ENCODE measurements around the gene WDR64.
"Not testable (repeated sequence)": the region's sequence is repeated elsewhere in the genome, so short reads cannot be mapped to it uniquely, and the experiment has no call there.

Gene WDR64

DNA sequence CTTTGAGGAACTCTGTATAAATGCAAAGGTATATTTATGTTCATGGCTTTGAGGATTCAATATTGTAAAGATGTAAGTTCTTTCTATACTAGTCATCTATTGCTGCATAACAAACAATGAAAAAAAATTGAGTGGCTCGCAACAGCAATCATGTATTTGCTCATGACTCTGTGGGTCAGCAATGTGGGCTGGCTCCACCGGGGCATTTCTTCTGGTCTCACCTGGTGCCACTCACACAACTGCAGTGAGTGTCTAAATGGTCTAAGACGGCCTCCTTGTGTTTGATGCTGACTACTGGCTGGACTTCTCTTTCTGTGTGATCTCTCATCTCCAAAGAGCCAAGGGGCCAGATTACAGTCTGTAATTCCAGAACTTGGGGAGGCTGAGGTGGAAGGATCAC lies 150.8 kb downstream of the WDR64 start:
- no peaks in the 10 kb centered on the region for H3K9me3 Mint-ChIP-seq
- ATAC-seq (no peak), DNase-seq (ENCODE audit: low spot score in 2 of 2) (no peak)
- H3K27ac Mint-ChIP-seq: no peak overlapping the region
- H3K36me3 Mint-ChIP-seq: no peaks in the 10 kb centered on the region
- no peak overlapping the region for H3K4me3 Mint-ChIP-seq
- no peaks in the 10 kb centered on the region for H3K4me1 Mint-ChIP-seq

DNA sequence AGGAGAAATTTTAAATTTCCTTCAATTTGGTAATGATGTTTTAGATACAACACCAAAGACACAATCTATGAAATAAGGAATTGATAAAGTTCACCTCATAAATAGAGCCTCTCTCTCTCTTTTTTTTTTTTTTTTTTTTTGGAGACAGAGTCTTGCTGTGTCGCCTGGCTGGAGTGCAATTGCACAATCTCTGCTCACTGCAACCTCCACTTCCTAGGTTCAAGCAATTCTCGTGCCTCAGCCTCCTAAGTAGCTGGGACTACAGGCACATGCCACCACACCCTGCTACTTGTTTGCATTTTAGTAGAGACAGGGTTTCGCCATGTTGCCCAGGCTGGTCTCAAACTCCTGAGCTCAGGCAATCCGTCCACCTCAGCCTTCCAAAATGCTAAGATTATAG lies 152.6 kb downstream of the WDR64 start:
- not testable (repeated sequence) for H3K27ac Mint-ChIP-seq; H3K4me1 Mint-ChIP-seq; H3K4me3 Mint-ChIP-seq; H3K9me3 Mint-ChIP-seq; DNase-seq (ENCODE audit: low spot score in 2 of 2); ATAC-seq; H3K36me3 Mint-ChIP-seq

DNA sequence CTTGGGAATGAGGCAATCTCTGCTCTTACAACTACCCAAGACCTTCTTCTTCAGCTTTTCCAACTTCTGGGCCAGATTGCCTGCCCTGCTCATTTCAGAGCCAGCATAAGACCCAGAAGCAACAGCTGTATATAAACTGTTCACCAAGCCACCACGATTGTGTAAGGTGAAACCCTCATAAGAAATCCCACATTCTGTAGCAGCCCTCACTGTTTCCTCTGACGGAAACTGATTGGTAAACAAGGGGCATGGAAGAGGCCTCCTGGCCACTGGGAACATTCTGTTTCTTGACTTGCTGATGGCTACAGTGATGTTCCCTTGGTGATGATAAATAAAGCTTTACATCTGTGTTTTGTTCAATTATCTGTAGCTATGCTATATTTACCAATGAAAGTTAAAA lies 156.2 kb downstream of the WDR64 start:
- no peak overlapping the region for H3K27ac Mint-ChIP-seq
- no peak overlapping the region for H3K4me3 Mint-ChIP-seq
- no peaks in the 10 kb centered on the region for H3K4me1 Mint-ChIP-seq
- no peaks in the 10 kb centered on the region for H3K9me3 Mint-ChIP-seq
- ATAC-seq (no peak), DNase-seq (ENCODE audit: low spot score in 2 of 2) (no peak)
- no peaks in the 10 kb centered on the region for H3K36me3 Mint-ChIP-seq

DNA sequence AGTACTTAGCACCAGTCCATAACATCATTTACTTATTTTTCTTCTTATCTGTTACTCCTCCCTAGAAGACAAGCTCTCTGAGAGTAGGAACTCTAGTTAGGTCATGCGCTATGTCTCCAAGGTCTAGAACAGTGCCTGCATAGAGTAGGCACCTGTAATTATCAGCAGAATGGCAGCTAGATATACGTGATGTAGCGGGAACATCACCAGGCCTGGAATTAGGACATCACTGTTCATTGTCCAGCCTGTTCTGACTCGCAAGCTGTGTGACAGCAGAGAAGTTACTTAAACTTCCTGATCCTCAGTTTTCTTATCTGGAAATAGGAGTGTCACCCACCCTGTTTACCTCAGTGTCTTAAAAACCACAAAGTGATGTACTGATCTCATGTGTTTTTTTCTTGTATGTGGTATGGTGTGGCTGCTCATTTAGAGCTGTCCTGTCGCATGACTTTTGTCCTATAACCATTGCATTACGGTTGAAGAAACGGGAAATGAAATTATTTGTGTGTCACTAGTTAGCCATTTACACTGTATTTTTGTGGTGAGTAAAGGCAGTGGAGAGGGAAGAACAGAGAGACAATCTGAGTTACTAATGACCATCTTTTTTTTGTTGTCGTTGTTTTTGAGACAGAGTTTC lies 158.8 kb downstream of the WDR64 start:
- ATAC-seq (no peak), DNase-seq (ENCODE audit: low spot score in 2 of 2) (no peak)
- H3K36me3 Mint-ChIP-seq: no peaks in the 10 kb centered on the region
- no peak overlapping the region for H3K4me3 Mint-ChIP-seq
- H3K9me3 Mint-ChIP-seq: no peaks in the 10 kb centered on the region
- H3K4me1 Mint-ChIP-seq: no peaks in the 10 kb centered on the region
- H3K27ac Mint-ChIP-seq: no peak overlapping the region

DNA sequence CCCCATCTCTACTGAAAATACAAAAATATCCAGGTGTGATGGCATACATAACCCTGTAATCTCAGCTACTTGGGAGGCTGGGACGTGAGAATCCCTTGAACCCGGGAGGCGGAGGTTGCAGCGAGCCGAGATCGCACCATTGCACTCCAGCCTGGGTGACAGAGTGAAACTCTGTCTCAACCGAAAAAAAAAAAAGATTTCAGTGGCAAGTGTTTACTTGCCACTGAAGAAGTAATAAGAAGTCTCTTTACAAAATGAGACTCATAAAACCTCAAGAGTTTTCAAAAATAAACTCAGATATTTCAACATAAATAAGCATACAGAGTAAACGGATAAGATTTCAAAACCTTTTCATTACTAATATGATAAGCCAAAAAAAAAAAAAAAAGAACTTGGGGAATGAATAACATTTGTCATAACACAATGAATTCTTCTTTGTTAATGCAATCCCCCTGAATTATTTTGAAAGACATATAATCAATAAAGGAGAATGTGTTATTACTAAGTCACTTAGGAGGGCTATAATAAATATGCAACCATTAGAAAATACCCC lies 161.8 kb downstream of the WDR64 start:
- ATAC-seq (no peak), DNase-seq (ENCODE audit: low spot score in 2 of 2) (no peak)
- no peaks in the 10 kb centered on the region for H3K4me1 Mint-ChIP-seq
- H3K27ac Mint-ChIP-seq: no peak overlapping the region
- H3K36me3 Mint-ChIP-seq: no peaks in the 10 kb centered on the region
- H3K9me3 Mint-ChIP-seq: no peaks in the 10 kb centered on the region
- no peak overlapping the region for H3K4me3 Mint-ChIP-seq

DNA sequence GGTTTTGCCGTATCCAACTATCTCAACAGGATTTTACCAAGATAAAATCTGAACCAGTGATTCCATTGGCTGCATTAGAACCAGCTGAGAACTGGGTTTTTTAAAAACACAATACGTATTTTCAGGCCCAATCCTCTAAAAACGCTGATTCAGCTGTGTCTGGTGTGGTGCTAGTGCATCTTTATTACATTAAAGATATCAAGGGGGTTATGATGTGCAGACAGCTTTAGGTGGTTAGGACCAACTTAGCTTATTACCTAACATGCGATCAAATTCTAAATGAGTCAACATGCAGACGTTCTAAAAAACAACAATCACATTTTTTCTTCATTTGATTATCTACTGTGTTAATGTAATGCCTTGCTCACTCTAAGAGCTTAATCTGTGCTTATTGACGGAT lies 163.9 kb downstream of the WDR64 start:
- Mint-ChIP-seq H3K9me3 (no peaks in the 10 kb centered on the region), H3K4me3 (no peak overlapping the region), H3K4me1 (no peaks in the 10 kb centered on the region), H3K36me3 (no peaks in the 10 kb centered on the region), H3K27ac (no peak overlapping the region)
- DNase-seq (ENCODE audit: low spot score in 2 of 2): no peak
- no peak for ATAC-seq

DNA sequence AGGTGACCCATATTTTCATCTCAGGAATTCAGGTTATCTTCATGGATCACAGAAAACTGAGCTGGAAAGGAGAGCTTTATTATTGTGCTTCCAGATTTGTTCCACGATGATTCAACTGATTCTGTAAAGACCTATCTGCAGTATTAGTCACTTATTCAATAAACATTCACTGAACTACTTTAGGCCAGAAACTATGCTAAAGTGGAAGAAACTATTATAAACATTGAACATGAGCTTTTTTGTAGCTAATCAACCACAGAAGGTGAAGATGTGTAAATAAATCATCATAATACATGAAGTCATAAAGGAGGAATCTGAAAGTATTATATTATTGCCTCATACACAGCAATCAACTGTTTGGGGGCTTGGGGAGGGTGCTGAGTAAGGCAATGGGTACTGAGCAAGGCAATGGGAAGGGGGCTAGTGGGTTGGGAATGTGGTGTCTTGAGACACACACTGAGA lies 165.3 kb downstream of the WDR64 start:
- H3K27ac Mint-ChIP-seq: no peak overlapping the region
- DNase-seq (ENCODE audit: low spot score in 2 of 2) (no peak), ATAC-seq (no peak)
- no peaks in the 10 kb centered on the region for H3K9me3 Mint-ChIP-seq
- H3K4me1 Mint-ChIP-seq: no peaks in the 10 kb centered on the region
- H3K4me3 Mint-ChIP-seq: no peak overlapping the region
- no peaks in the 10 kb centered on the region for H3K36me3 Mint-ChIP-seq

DNA sequence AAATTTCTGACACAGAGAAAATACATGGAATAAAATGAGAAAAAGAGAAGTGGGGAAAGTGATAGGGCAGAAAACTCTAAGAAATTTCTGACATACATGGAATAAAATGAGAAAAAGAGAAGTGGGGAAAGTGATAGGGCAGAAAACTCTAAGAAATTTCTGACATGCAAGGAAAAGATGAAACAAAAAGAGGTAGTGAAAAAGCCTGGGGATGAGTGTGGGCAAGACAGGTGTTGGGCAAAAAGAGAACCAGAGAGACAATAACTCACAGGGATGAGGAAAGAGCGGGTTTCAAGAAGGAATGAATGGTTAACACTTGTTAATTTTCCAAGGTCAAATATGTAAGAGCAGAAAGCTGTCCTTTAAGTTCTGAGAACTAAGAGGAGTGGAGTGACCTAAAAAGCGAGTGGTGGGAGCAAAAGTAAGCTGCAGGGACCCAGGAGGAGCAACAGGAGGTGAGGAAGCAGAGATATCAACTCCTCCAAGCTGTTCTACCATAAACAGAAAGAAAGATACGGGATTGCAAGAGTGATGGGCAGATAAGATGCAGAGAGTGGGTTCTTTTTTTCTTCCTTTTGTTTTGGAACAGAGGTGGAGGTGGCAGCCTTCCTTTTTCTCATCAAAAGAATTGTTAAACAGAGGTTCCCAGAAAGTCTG lies 166.0 kb downstream of the WDR64 start:
- Mint-ChIP-seq H3K4me3 (no peak overlapping the region), H3K9me3 (no peaks in the 10 kb centered on the region), H3K36me3 (no peaks in the 10 kb centered on the region), H3K4me1 (no peaks in the 10 kb centered on the region), H3K27ac (no peak overlapping the region)
- ATAC-seq (no peak), DNase-seq (ENCODE audit: low spot score in 2 of 2) (no peak)

DNA sequence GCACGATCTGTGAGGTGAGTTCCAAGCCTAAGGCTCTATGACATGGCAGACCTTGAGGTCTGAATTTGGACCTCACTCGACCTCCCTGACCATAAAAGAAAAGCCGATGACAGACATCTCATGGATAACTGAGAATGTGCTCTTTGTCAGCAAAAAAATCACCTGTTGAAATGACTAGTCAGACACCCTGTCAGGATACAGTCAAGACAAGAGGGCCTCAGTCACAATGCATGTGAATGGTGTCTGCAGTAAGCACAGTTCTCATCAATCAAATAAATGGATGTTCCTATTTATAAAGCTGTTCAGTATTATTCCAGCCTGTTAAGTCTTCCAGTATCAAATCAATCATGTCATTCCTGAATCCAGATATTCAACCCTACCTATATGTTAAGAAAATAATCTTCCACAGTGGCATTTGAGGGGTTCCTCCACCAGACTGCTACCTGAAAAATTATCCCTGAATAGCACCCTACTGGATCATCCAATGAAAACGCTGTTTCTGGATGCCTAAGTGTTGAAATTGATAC lies 167.3 kb downstream of the WDR64 start:
- H3K27ac Mint-ChIP-seq: no peak overlapping the region
- no peaks in the 10 kb centered on the region for H3K9me3 Mint-ChIP-seq
- DNase-seq (ENCODE audit: low spot score in 2 of 2) (no peak), ATAC-seq (no peak)
- no peaks in the 10 kb centered on the region for H3K36me3 Mint-ChIP-seq
- H3K4me3 Mint-ChIP-seq: no peak overlapping the region
- no peaks in the 10 kb centered on the region for H3K4me1 Mint-ChIP-seq

DNA sequence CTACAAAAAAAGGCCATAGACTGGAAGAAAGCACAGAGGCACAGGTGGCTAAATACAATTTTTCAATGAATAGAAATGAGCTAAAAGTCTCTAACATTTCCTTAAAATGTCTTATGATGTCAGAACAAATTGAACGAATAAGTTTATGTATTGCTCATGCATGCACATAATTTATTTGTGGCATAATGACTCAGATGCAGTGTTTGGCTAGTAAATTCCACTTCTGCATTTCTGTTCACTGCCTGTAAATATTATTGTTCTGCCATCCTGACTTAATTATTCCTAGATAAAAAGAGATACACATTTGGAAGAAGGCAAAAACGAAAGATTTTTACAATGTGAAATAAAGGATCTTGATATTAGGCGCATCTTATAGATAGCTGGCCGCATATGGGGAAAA lies 169.3 kb downstream of the WDR64 start:
- Mint-ChIP-seq H3K9me3 (no peaks in the 10 kb centered on the region), H3K36me3 (no peaks in the 10 kb centered on the region), H3K27ac (no peak overlapping the region), H3K4me3 (no peak overlapping the region), H3K4me1 (no peaks in the 10 kb centered on the region)
- ATAC-seq (no peak), DNase-seq (ENCODE audit: low spot score in 2 of 2) (no peak)

DNA sequence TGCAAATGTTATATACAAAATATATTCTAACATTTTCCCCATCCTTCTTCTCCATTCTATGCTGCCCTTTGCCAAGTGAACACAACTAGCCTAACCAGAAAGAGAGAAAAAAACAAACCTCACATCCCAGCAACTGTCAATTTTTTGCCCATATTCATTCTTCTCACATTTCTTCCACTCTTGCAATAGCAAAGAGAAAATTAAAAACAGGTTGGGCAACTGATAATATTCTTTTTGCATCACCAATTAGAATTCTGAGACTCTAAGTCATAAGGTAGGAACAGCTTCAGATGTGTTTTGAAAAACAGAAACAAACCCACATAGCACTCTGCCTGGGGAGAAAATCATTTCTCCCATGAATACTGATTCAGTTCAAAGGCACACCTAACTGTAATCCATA lies 170.8 kb downstream of the WDR64 start:
- H3K27ac Mint-ChIP-seq: no peak overlapping the region
- no peak for DNase-seq (ENCODE audit: low spot score in 2 of 2)
- no peaks in the 10 kb centered on the region for H3K4me1 Mint-ChIP-seq
- no peak for ATAC-seq
- no peak overlapping the region for H3K4me3 Mint-ChIP-seq
- H3K9me3 Mint-ChIP-seq: no peaks in the 10 kb centered on the region
- H3K36me3 Mint-ChIP-seq: no peaks in the 10 kb centered on the region

DNA sequence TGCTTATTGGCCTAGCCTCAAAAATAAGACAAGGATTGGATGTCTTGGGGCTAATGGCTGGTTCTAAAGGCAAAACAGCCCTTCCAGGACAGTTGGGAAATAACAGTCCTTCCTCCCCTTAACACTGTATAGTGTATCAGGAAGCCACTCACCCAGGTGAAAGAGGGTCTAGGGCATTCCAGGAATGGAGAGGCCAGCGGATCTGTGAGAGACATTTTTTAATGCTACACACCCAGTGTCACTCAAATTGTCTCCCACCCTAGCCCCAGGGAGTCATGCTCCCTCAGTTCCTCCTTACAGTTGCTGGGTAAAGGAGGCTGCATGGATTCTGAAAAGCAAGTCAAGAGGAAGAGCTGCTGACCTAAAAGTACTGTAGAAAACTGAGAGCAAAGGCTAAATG lies 171.8 kb downstream of the WDR64 start:
- H3K4me1 Mint-ChIP-seq: no peaks in the 10 kb centered on the region
- no peaks in the 10 kb centered on the region for H3K9me3 Mint-ChIP-seq
- no peak overlapping the region for H3K27ac Mint-ChIP-seq

DNA sequence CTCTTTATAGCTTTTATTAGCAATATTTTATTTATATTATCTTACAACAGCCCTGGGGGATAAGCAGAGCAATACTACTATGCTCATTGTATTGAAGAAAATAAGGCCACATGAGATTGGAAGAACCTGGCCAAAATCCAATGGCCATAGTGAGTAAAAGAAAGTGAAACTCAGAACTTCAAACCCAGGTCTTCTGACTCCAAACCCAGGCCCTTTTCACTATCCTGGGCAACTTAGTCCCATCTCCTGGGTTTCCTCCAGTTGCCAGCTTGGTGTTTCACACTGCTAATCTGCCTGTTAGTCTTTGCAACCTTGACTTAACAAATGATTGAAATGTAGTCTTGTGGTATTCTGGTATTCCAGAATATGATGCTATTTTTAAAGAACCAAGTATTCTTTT lies 173.5 kb downstream of the WDR64 start:
- Mint-ChIP-seq H3K4me3 (no peak overlapping the region), H3K27ac (no peak overlapping the region), H3K9me3 (no peaks in the 10 kb centered on the region), H3K36me3 (no peaks in the 10 kb centered on the region), H3K4me1 (no peaks in the 10 kb centered on the region)
- DNase-seq (ENCODE audit: low spot score in 2 of 2) (no peak), ATAC-seq (no peak)

More for the DNA sequence above, 171.8 kb downstream of the WDR64 start:
- H3K4me3 Mint-ChIP-seq: no peak overlapping the region
- no peak for DNase-seq (ENCODE audit: low spot score in 2 of 2)
- no peaks in the 10 kb centered on the region for H3K36me3 Mint-ChIP-seq
- no peak for ATAC-seq

DNA sequence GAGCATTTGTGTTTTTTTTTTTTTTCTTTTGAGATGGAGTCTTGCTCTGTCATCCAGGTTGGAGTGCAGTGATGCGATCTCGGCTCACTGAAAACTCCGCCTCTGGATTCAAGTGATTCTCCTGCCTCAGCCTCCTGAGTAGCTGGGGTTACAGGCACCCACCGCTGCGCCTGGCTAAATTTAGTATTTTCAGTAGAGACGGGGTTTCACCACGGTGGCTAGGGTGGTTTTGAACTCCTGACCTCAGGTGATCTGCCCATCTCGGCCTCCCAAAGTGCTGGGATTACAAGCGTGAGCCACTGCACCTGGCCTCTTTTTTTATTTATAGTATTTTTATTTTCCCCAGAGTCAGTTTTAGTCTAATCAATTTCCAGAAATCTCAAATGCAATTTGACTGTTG lies 174.5 kb downstream of the WDR64 start:
- H3K36me3 Mint-ChIP-seq; H3K27ac Mint-ChIP-seq; DNase-seq (ENCODE audit: low spot score in 2 of 2); ATAC-seq; H3K4me3 Mint-ChIP-seq; H3K9me3 Mint-ChIP-seq; H3K4me1 Mint-ChIP-seq: not testable (repeated sequence)

DNA sequence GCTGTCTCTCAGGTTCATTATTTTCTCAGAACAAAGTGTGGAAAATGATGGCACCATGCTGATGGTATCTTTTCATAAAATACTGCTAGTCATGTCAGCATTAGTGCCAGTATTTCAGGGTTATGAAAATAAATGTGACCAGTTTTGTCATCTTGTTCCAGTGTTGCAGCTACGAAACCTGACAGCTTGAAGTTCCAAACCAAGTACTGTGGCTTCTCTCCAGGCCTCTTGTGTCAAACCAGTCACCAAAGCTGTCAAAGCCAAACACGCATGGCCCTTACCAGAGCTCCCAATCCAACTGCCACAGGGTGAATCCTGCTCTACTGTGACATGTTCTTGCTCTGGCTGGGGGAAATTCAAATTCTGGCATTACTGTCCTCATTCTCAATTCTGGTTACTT lies 175.2 kb downstream of the WDR64 start:
- DNase-seq (ENCODE audit: low spot score in 2 of 2) (no peak), ATAC-seq (no peak)
- Mint-ChIP-seq H3K4me3 (no peak overlapping the region), H3K36me3 (no peaks in the 10 kb centered on the region), H3K27ac (no peak overlapping the region), H3K4me1 (no peaks in the 10 kb centered on the region), H3K9me3 (no peaks in the 10 kb centered on the region)

DNA sequence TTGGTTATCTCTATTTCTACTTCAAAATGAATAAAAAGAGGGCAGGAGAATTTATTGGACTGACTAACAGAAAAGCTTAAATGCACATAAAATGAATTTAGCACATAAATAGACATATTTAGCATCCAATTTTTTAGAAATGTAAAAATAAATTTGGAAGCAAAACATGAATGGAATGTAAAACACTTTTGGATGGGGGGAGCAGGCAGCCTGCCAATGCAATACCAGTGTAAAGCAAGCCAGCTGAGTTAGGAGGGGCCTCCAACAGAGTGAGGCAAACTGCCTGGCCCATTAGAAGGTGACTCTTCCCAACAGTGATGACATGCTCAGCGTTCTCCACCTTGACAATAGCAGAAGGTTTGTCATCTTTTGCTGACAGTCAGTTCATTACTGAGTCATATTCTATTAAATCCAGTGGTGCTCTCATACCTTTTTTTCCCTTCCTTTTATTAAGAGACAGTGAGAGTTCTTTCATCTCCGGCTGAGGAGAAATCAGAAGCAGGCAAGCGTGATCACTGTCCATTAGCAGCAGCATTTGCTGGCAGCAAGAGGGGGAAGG lies 176.5 kb downstream of the WDR64 start:
- Mint-ChIP-seq H3K4me1 (no peaks in the 10 kb centered on the region), H3K9me3 (no peaks in the 10 kb centered on the region), H3K36me3 (no peaks in the 10 kb centered on the region), H3K27ac (no peak overlapping the region), H3K4me3 (no peak overlapping the region)
- peak; percentile 34 for ATAC-seq
- no peak for DNase-seq (ENCODE audit: low spot score in 2 of 2)
